ENCODE results near the gene NPAS3. TPM values are rescaled to one million over a fixed set of nuclear protein-coding genes. Genes with fewer than 3 reads are reported as not detected.

NPAS3 gene
- polyA plus RNA-seq, 10 donors = 3.5 to 7.5 (median 5.0) TPM

- DNase-seq = peak in 1 of 3 donors; percentile 45
Observed at GRCh38 chr14:33435911-33436689, 497.4 kb downstream of the NPAS3 start.

GRCh38 chr14:33441633-33442032 is 503.0 kb downstream of the NPAS3 start:
- DNase-seq = no peak

GRCh38 chr14:33444136-33444535 is 505.5 kb downstream of the NPAS3 start:
- no peak for DNase-seq

- DNase-seq = no peak
Observed at GRCh38 chr14:33449268-33449667, 510.6 kb downstream of the NPAS3 start.

GRCh38 chr14:33449703-33450395 is 511.2 kb downstream of the NPAS3 start:
- DNase-seq = no peak

GRCh38 chr14:33450416-33450815 is 511.7 kb downstream of the NPAS3 start:
- peak in 1 of 3 donors; percentile 69 for DNase-seq

- DNase-seq = no peak
Observed at GRCh38 chr14:33451211-33451610, 512.5 kb downstream of the NPAS3 start.

- DNase-seq = no peak
Observed at GRCh38 chr14:33452995-33453394, 514.3 kb downstream of the NPAS3 start.

- DNase-seq = peak in 1 of 3 donors; percentile 33
Observed at GRCh38 chr14:33454022-33454595, 515.4 kb downstream of the NPAS3 start.

- no peak for DNase-seq
Observed at GRCh38 chr14:33454707-33455106, 516.0 kb downstream of the NPAS3 start.

- peak; percentile 45 to 86 (median 49) for DNase-seq
Observed at GRCh38 chr14:33455654-33456345, 517.1 kb downstream of the NPAS3 start.

- DNase-seq = no peak
Observed at GRCh38 chr14:33457021-33457420, 518.3 kb downstream of the NPAS3 start.

- no peak for DNase-seq
Observed at GRCh38 chr14:33457617-33458016, 518.9 kb downstream of the NPAS3 start.

GRCh38 chr14:33460164-33460563 is 521.5 kb downstream of the NPAS3 start:
- peak; percentile 34 to 87 (median 68) for DNase-seq

- DNase-seq = peak in 1 of 3 donors; percentile 71
Observed at GRCh38 chr14:33461036-33461435, 522.4 kb downstream of the NPAS3 start.

- no peak for DNase-seq
Observed at GRCh38 chr14:33463731-33464130, 525.1 kb downstream of the NPAS3 start.

- DNase-seq = no peak
Observed at GRCh38 chr14:33464254-33464962, 525.7 kb downstream of the NPAS3 start.

- DNase-seq = no peak
Observed at GRCh38 chr14:33465846-33466700, 527.4 kb downstream of the NPAS3 start.

- no peak for DNase-seq
Observed at GRCh38 chr14:33467971-33468370, 529.3 kb downstream of the NPAS3 start.

- no peak for DNase-seq
Observed at GRCh38 chr14:33469898-33470297, 531.2 kb downstream of the NPAS3 start.

GRCh38 chr14:33471776-33472175 is 533.1 kb downstream of the NPAS3 start:
- no peak for DNase-seq

Measured in muscle of back (tissue), 11 donors.